Measurements from ENCODE around the gene GTF3C4. TPM values are rescaled to one million over a fixed set of nuclear protein-coding genes. Genes with fewer than 3 reads are reported as not detected.

GTF3C4 gene
- total RNA-seq (10 to 100 TPM; 17.2 to 18.4 TPM), polyA plus RNA-seq (ENCODE audit: insufficient read depth, low read depth, low replicate concordance) (19.4 TPM)
- long read RNA-seq, donor 1, full-length matches to known transcripts, result 4 of 22 reads
- long read RNA-seq, donor 1, partial matches to known transcripts, result 18 of 22 reads
- long read RNA-seq, donor 1, other reads (novel, unspliced or antisense), result 0 of 22 reads
- long read RNA-seq, donor 2, full-length matches to known transcripts, result 1 of 9 reads
- long read RNA-seq, donor 2, partial matches to known transcripts, result 8 of 9 reads
- long read RNA-seq, donor 2, other reads (novel, unspliced or antisense), result 0 of 9 reads

- peak within 1 kb of the TSS; percentile 91 for H3K27ac ChIP-seq
- peaks cover 13% of the 10 kb centered on the region for H3K4me1 ChIP-seq
- no peak for TF ChIP-seq POLR2A (IDR thresholded peaks at IDR 0.05)
- TF ChIP-seq CTCF (IDR thresholded peaks at IDR 0.05), result no peak
- no peaks in the 10 kb centered on the region for H3K27me3 ChIP-seq
- DNase-seq, result peak; percentile 32
- intact Hi-C loops (cut with DNase I; ENCODE audit: low total_unique reads), result no loop called here
- no peaks in the 10 kb centered on the region for H3K9me3 ChIP-seq
- H3K4me3 ChIP-seq, result peak within 1 kb of the TSS; percentile 69 to 90
- H3K36me3 ChIP-seq (ENCODE audit: low read depth, missing control alignments), result no peaks in the 10 kb centered on the region
- WGBS, 2 donors, result 1% methylated on average over 28 to 78 of the region's 82 CpGs
Measured at GRCh38 chr9:132670457-132671391, at the start of gene GTF3C4. GTF3C4 (plus strand) TSS chr9:132670464; CDS start chr9:132670599, 135 bp downstream.

GRCh38 chr9:132622159-132622558 lies 48.1 kb upstream of the GTF3C4 start:
- TF ChIP-seq CTCF (IDR thresholded peaks at IDR 0.05) (no peak), POLR2A (IDR thresholded peaks at IDR 0.05) (no peak)
- no peak for DNase-seq
- Histone ChIP-seq H3K27ac (no peak overlapping the region), H3K4me3 (no peak overlapping the region), H3K27me3 (no peaks in the 10 kb centered on the region), H3K9me3 (no peaks in the 10 kb centered on the region), H3K4me1 (no peaks in the 10 kb centered on the region), H3K36me3 (ENCODE audit: low read depth, missing control alignments) (no peaks in the 10 kb centered on the region)
- WGBS, 2 donors, result 42 to 62% methylated on average over 5 of the region's 5 CpGs
- intact Hi-C loops (cut with DNase I; ENCODE audit: low total_unique reads), result no loop called here

GRCh38 chr9:132626285-132626684 lies 44.0 kb upstream of the GTF3C4 start:
- no peak for DNase-seq
- no peak overlapping the region for H3K27ac ChIP-seq
- 87% methylated on average over 5 of the region's 5 CpGs for WGBS, 2 donors

GRCh38 chr9:132627106-132627505 lies 43.2 kb upstream of the GTF3C4 start:
- Histone ChIP-seq H3K27ac (no peak overlapping the region), H3K36me3 (ENCODE audit: low read depth, missing control alignments) (no peaks in the 10 kb centered on the region)
- intact Hi-C loops (cut with DNase I; ENCODE audit: low total_unique reads), result no loop called here

More at GRCh38 chr9:132626285-132626684, 44.0 kb upstream of the GTF3C4 start:
- intact Hi-C loops (cut with DNase I; ENCODE audit: low total_unique reads), result no loop called here
- Histone ChIP-seq H3K4me1 (no peaks in the 10 kb centered on the region), H3K4me3 (no peak overlapping the region), H3K27me3 (no peaks in the 10 kb centered on the region), H3K9me3 (no peaks in the 10 kb centered on the region), H3K36me3 (ENCODE audit: low read depth, missing control alignments) (no peaks in the 10 kb centered on the region)
- TF ChIP-seq POLR2A (IDR thresholded peaks at IDR 0.05) (no peak), CTCF (IDR thresholded peaks at IDR 0.05) (no peak)

More at GRCh38 chr9:132627106-132627505, 43.2 kb upstream of the GTF3C4 start:
- WGBS, 2 donors, result 81 to 83% methylated on average over 7 of the region's 7 CpGs
- H3K4me3 ChIP-seq, result no peak overlapping the region
- no peaks in the 10 kb centered on the region for H3K9me3 ChIP-seq
- TF ChIP-seq CTCF (IDR thresholded peaks at IDR 0.05) (no peak), POLR2A (IDR thresholded peaks at IDR 0.05) (no peak)
- no peaks in the 10 kb centered on the region for H3K4me1 ChIP-seq
- no peak for DNase-seq
- H3K27me3 ChIP-seq, result no peaks in the 10 kb centered on the region

All from testis (tissue), 5 donors.